Measurements from ENCODE around the gene FBXO21.

FBXO21 gene

DNA sequence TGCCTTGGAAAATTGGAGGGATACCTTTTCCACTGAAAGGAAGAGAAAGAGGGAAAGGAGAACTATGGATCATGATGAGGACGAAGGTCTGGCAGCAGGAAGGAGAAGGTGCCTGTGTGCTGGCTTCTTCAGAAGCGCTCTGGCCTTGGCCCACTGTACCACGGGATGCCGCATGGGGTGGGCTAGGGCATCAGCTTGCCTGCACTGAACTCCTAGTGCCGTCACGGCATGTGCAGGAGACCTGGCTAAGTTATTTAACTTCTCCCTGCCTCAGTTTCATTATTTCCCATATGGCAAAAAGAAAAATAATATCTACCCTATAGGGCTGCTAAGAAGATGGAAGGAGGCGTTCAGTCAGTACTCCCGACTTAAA lies 28.1 kb downstream of the FBXO21 start:
- DNase-seq, result no peak

DNA sequence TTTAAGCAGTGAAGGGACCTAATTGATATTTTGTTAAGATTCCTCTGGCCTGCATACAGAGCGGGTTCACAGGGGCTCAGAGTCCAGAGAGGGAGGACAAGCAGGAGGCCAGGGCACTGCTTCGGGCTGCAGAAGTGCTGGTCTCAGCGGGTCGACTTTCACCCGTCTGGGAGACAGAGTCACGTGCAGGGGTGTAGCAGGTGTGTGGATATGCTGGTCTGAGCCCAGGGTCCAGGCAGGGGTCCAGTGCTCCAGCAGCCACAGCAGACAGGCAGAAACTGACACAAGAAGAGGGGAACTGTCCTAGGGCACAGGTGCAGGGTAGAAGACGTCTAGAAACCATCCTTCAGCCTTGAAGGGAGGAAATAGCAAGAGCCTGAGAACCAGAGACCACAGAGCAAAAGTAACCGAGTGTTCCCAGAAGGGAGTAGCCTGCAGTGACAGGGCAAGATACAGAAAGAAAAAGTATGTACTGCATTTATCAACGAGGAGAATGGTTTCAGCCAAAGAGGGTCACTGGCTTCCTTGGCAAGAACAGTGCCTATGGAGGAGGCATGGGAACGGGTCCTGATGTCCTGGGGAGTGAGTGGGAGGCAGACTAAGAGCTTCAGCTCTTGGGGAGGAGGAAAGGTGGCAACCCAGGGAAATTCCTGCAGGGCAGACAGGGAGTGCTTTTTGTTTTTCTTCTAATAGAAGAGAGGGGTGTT lies 28.7 kb downstream of the FBXO21 start:
- no peak for DNase-seq

- no peak for DNase-seq
These were observed 30.6 kb downstream of the FBXO21 start for GRCh38 chr12:117159674-117160073.

- DNase-seq, result no peak
These were observed 31.2 kb downstream of the FBXO21 start for GRCh38 chr12:117158911-117159553.

GRCh38 chr12:117158096-117158495 lies 32.2 kb downstream of the FBXO21 start:
- no peak for DNase-seq

- DNase-seq, result no peak
These were observed 34.8 kb downstream of the FBXO21 start for GRCh38 chr12:117155278-117156060.

GRCh38 chr12:117152793-117153775 lies 37.2 kb downstream of the FBXO21 start:
- DNase-seq, result no peak

GRCh38 chr12:117151403-117152031 lies 38.8 kb downstream of the FBXO21 start:
- DNase-seq, result no peak

- no peak for DNase-seq
These were observed 40.8 kb downstream of the FBXO21 start for GRCh38 chr12:117149431-117149830.

DNA sequence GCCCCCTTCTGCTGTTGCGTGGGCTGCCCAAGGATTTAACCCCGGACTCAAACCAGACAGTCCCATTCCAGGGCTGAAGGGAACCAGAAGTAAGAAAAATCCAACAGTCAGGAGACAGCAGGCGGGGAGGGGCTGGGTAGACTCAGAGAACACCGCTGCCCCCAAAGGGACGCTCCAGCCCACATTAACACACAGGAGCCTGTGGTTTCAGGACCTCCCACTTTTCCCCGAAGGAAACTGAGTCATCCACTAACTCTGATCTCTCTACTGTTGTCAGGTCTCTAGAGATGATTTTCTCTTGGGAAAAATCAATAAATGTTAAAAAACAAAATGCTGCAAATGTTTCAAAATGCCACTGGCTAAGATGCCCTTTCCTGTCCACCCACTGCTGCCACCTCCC lies 41.6 kb downstream of the FBXO21 start:
- no peak for DNase-seq

- DNase-seq, result no peak
These were observed 42.6 kb downstream of the FBXO21 start for GRCh38 chr12:117147639-117148038.

DNA sequence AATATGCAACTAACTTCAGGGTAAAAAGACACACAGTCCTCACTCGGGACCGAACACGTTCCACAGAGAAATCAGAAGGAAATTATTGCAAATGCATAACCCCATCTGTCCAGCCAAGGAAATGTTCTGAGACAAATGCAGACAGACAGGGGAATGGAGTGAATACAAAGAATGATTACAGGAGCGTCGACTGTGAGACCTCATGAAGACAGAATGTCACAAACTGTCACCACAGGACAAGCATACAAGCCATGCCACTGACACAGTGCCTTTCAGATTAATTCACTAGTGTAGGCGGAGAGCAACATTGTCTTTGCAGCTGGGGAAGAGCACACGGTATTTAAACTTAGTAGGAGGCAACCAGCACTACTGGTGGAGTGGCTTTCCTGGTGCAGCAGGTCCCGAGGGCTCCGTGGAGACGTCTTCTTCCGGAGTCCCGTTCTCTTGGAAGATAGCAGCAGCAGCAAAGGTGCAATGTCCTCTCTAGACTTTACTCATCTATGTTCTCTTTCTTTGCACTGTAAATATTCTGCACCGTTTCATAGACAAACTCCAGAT lies 44.6 kb downstream of the FBXO21 start:
- DNase-seq, result no peak

GRCh38 chr12:117144599-117144998 lies 45.7 kb downstream of the FBXO21 start:
- peak; percentile 10 to 85 for DNase-seq

- no peak for DNase-seq
These were observed 47.2 kb downstream of the FBXO21 start for GRCh38 chr12:117143008-117143532.

DNA sequence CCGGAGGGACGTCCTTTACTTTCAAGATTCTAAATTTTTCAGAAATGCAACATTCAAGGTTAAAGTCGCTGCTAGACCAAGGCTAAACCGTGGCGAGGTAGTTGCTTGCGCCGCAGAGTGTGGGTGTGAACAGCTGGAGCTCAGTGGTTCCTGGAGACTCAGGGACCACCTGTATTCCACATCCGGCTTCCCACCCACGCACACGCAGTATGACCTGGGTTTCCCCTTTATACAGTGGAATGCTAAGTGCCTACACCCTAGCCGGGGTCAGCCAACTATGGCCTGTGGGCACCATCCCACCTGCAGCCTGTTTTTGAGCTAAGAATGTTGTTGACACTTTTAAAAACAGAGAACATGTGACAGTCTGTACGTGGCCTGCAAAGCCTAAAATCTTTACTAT lies 48.2 kb downstream of the FBXO21 start:
- no peak for DNase-seq

GRCh38 chr12:117141097-117141898 lies 49.0 kb downstream of the FBXO21 start:
- no peak for DNase-seq

DNA sequence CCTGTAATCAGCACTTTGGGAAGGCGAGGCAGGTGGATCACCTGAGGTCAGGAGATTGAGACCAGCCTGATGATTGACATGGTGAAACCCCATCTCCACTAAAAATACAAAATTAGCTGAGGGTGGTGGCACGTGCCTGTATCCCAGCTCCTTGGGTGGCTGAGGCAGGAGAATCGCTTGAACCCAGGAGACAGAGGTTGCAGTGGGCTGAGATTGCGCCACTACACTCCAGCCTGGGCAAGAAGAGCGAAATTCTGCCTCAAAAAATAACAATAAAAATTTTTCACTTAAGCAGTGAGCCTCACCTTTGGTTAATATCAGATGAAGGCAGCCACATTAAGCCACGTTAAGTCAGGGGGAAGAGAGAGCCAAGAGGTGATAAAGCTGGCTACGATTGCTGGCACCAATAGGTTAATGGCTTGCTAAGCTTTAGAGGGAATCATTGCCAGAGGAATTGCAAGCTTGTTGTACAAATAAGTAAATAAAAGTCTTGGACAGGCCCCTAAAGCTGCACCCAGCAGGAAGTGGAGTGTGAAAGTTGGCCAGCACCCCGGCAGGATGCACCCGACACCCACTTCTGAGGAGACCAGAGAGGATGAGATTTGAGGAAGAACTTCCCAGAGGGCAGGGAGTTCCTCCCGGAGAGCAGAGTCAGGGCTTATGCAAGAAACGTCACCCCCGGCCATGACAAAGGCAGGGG lies 49.7 kb downstream of the FBXO21 start:
- no peak for DNase-seq

DNA sequence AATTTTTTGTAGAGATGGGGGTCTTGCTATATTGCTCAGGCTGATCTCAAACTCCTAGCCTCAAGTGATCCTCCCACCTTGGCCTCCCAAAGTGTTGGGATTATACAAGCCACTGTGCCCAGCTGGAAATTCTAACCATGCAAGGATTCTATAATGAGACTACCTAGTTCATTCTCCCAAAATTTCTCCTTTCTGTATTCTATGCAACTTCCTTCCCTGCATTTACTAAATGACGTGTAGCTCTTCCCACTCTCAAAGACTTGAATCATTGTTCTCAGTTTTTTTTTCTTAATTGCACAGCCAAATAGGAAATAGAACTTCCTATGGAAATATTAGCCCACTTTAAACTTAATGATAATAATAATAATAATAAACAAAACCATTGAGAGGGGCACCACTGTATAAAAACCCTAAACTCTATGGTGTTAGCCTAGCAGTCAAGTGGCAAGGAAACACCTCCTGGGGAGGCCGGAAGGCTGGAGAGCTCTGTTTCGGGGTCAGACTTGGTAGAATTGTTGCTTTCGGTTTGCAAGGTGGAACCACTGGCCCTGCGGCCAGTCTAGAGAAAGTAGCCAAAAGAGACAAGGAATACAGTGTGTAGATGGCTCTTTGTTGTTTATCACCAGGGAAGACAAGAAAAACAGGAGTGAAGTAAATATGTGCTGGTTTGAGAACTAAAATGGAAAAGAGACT lies 51.1 kb downstream of the FBXO21 start:
- no peak for DNase-seq

DNA sequence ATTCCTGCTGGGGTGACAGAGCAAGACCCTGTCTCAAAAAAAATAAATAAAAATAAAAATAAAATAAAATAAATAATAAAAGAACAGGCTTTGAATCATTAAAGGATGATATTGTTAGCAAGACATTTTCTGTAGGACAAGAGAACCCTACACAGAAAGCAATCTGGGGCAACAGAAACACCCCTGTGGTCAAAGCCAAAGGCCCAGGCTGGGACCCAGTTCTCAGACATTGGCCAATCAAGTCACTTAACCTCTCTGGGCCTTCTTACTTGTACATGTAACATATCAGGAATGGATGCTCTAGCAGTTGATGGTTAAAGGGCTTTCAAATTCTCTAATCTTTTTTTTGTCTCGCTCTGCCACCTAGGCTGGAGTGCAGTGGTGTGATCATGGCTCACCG lies 55.5 kb downstream of the FBXO21 start:
- DNase-seq, result no peak

Measured in hippocampal formation (tissue), 2 donors.